IMR-90 (cell line): ENCODE data around the gene RASL10A. TPM values are rescaled to one million over a fixed set of nuclear protein-coding genes. Genes with fewer than 3 reads are reported as not detected.

Experiments
- ATAC-seq: fragments of 200-7000 bp; cut with Tn5 transposase; 2 replicates; pipeline ENCODE4 v1.9.1; 2020; ENCODE audit warnings: low read depth, mild to moderate bottlenecking, moderate library complexity
- BruUV-seq: library from RNA; stranded (reverse); fragments of 400-500 nt; replicated peaks from 2 replicates; lab custom pipeline; 2021; lab: Mats Ljungman, UMichigan
- CTCF ChIA-PET: fragments of 300-600 bp; formaldehyde crosslinking; extraction: SDS; loops from one replicate; lab custom pipeline; 2021; ENCODE audit warnings: antibody characterized with exemption; lab: Yijun Ruan, JAX
- POLR2A ChIA-PET: fragments of 300-600 bp; sonication (Branson Sonifier 250); formaldehyde crosslinking; loops from one replicate; lab custom pipeline; 2022; ENCODE audit warnings: antibody characterized with exemption; ENCODE audit not compliant: unreplicated experiment; lab: Charles Lee
- DNase-seq: peaks from one replicate; pipeline ENCODE4 v3.0.0; 2013
- H2AFZ ChIP-seq: replicated peaks from 2 replicates; pipeline ENCODE3; 2013; ENCODE audit warnings: low read length, mild to moderate bottlenecking; ENCODE audit not compliant: poor library complexity
- H2AK5ac ChIP-seq: 2 replicates; pipeline ENCODE4 v1.6.1; 2013; ENCODE audit warnings: low read depth, low read length, inconsistent platforms
- H2AK9ac ChIP-seq: replicated peaks from 2 replicates; pipeline ENCODE3; 2013; ENCODE audit warnings: mild to moderate bottlenecking, low read depth, low read length, moderate library complexity; ENCODE audit not compliant: poor library complexity
- H2BK120ac ChIP-seq: 2 replicates; pipeline ENCODE4 v1.6.1; 2013; ENCODE audit warnings: low read depth, low read length, inconsistent platforms
- H2BK15ac ChIP-seq: 3 replicates; pipeline ENCODE4 v1.6.1; 2013; ENCODE audit warnings: low read depth, low read length, inconsistent platforms
- H2BK20ac ChIP-seq: 2 replicates; pipeline ENCODE4 v1.6.1; 2013; ENCODE audit warnings: low read depth, mild to moderate bottlenecking, inconsistent platforms, low read length, moderate library complexity
- H2BK5ac ChIP-seq: 2 replicates; pipeline ENCODE4 v1.6.1; 2013; ENCODE audit warnings: mild to moderate bottlenecking, low read depth, low read length, inconsistent platforms; ENCODE audit not compliant: poor library complexity, severe bottlenecking
- H3K14ac ChIP-seq: replicated peaks from 2 replicates; pipeline ENCODE4 v1.6.1; 2013; ENCODE audit warnings: low read depth, low read length, inconsistent platforms
- H3K18ac ChIP-seq: 2 replicates; pipeline ENCODE4 v1.6.1; 2013; ENCODE audit warnings: low read depth, low read length, control low read depth
- H3K23ac ChIP-seq: 2 replicates; pipeline ENCODE4 v1.6.1; 2013; ENCODE audit warnings: low read depth, low read length, inconsistent platforms
- H3K27ac ChIP-seq: 2 replicates; pipeline ENCODE4 v1.5.1; 2013; ENCODE audit warnings: mild to moderate bottlenecking, control low read depth, low read length; ENCODE audit not compliant: insufficient read depth
- H3K27me3 ChIP-seq: 2 replicates; pipeline ENCODE4 v1.6.1; 2013; ENCODE audit warnings: low read length; ENCODE audit not compliant: control insufficient read depth, insufficient read depth
- H3K36me3 ChIP-seq: 2 replicates; pipeline ENCODE4 v1.6.1; 2013; ENCODE audit warnings: low read length, mixed read lengths; ENCODE audit not compliant: control insufficient read depth, insufficient read depth
- H3K4ac ChIP-seq: 2 replicates; pipeline ENCODE4 v1.6.1; 2013; ENCODE audit warnings: low read depth, low read length, inconsistent platforms
- H3K4me1 ChIP-seq: 2 replicates; pipeline ENCODE4 v1.6.1; 2013; ENCODE audit warnings: low read length, mixed read lengths; ENCODE audit not compliant: control insufficient read depth, insufficient read depth
- H3K4me2 ChIP-seq: 2 replicates; pipeline ENCODE4 v1.6.1; 2013; ENCODE audit warnings: low read depth, mild to moderate bottlenecking, control low read depth, low read length, moderate library complexity
- H3K4me3 ChIP-seq: 2 replicates; pipeline ENCODE4 v1.5.1; 2013; ENCODE audit warnings: low read depth, mild to moderate bottlenecking, control low read depth, low read length, moderate library complexity; ENCODE audit not compliant: insufficient read depth
- H3K56ac ChIP-seq: 2 replicates; pipeline ENCODE4 v1.6.1; 2013; ENCODE audit warnings: low read length, inconsistent platforms; ENCODE audit not compliant: insufficient read depth; ENCODE audit errors: extremely low read depth
- H3K79me1 ChIP-seq, 2 experiments: 2 replicates each; pipeline ENCODE4 v1.6.1; 2013; ENCODE audit warnings: low read length in 2 of 2, inconsistent platforms in 1 of 2, low read depth in 1 of 2
- H3K9ac ChIP-seq: 2 replicates; pipeline ENCODE4 v1.6.1; 2013; ENCODE audit warnings: low read depth, low read length, control low read depth
- H3K9me1 ChIP-seq: 2 replicates; pipeline ENCODE4 v1.6.1; 2013; ENCODE audit warnings: low read length, inconsistent platforms; ENCODE audit not compliant: insufficient read depth
- H3K9me3 ChIP-seq: 2 replicates; pipeline ENCODE4 v1.6.1; 2013; ENCODE audit warnings: low read length; ENCODE audit not compliant: control insufficient read depth, insufficient read depth
- H4K20me1 ChIP-seq: 2 replicates; pipeline ENCODE4 v1.6.1; 2013; ENCODE audit warnings: low read length, inconsistent platforms; ENCODE audit not compliant: insufficient read depth
- H4K5ac ChIP-seq: 2 replicates; pipeline ENCODE4 v1.6.1; 2013; ENCODE audit warnings: mild to moderate bottlenecking, low read depth, low read length, control low read depth
- H4K8ac ChIP-seq, 2 experiments: 2 replicates each; pipeline ENCODE4 v1.6.1; 2013; ENCODE audit warnings: low read depth in 2 of 2, low read length in 2 of 2, control low read depth in 1 of 2, inconsistent platforms in 1 of 2
- H4K91ac ChIP-seq: 2 replicates; pipeline ENCODE4 v1.6.1; 2013; ENCODE audit warnings: low read depth, low read length, inconsistent platforms; ENCODE audit not compliant: insufficient read depth
- BHLHE40 ChIP-seq: fragments of 150-350 bp; IDR thresholded peaks from 2 replicates; pipeline ENCODE4 v1.6.1; 2016; ENCODE audit warnings: mild to moderate bottlenecking, low read depth, low read length
- CEBPB ChIP-seq: IDR thresholded peaks from 2 replicates; pipeline ENCODE4 v1.6.1; 2012; ENCODE audit warnings: low read depth, low read length, improper control_type of control experiment
- CHD1 ChIP-seq: IDR thresholded peaks from 2 replicates; pipeline ENCODE4 v1.6.1; 2012; ENCODE audit warnings: low read depth, low read length, improper control_type of control experiment
- CTCF ChIP-seq: conservative IDR thresholded peaks from 2 replicates; pipeline ENCODE4 v1.5.1; 2012; ENCODE audit warnings: mild to moderate bottlenecking, low read depth, low read length, improper control_type of control experiment
- ELK1 ChIP-seq: fragments of 150-350 bp; IDR thresholded peaks from 2 replicates; pipeline ENCODE4 v1.6.1; 2016; ENCODE audit warnings: low read depth, mild to moderate bottlenecking, low read length, moderate library complexity, borderline replicate concordance
- FOS ChIP-seq: fragments of 150-350 bp; IDR thresholded peaks from 2 replicates; pipeline ENCODE4 v1.6.1; 2016; ENCODE audit warnings: low read depth, low read length
- MAFK ChIP-seq: IDR thresholded peaks from 2 replicates; pipeline ENCODE4 v1.6.1; 2012; ENCODE audit warnings: low read depth, low read length, improper control_type of control experiment
- MAZ ChIP-seq: IDR thresholded peaks from 2 replicates; pipeline ENCODE4 v1.6.1; 2012; ENCODE audit warnings: low read depth, mild to moderate bottlenecking, low read length, improper control_type of control experiment, moderate library complexity, borderline replicate concordance
- MXI1 ChIP-seq: IDR thresholded peaks from 2 replicates; pipeline ENCODE4 v1.6.1; 2012; ENCODE audit warnings: low read depth, mild to moderate bottlenecking, low read length, moderate library complexity, borderline replicate concordance
- NFE2L2 ChIP-seq: fragments of 150-350 bp; IDR thresholded peaks from 2 replicates; pipeline ENCODE4 v1.6.1; 2016; ENCODE audit warnings: low read depth, mild to moderate bottlenecking, low read length
- POLR2A ChIP-seq: IDR thresholded peaks from 2 replicates; pipeline ENCODE4 v1.6.1; 2012; ENCODE audit warnings: mild to moderate bottlenecking, low read depth, low read length
- RAD21 ChIP-seq: IDR thresholded peaks from 2 replicates; pipeline ENCODE4 v1.6.1; 2012; ENCODE audit warnings: low read length, improper control_type of control experiment
- RCOR1 ChIP-seq: IDR thresholded peaks from 2 replicates; pipeline ENCODE4 v1.6.1; 2012; ENCODE audit warnings: mild to moderate bottlenecking, low read length, improper control_type of control experiment; ENCODE audit not compliant: insufficient replicate concordance
- RFX5 ChIP-seq: IDR thresholded peaks from 2 replicates; pipeline ENCODE4 v1.8.0; 2012; ENCODE audit warnings: low read depth, mild to moderate bottlenecking, low read length, moderate library complexity
- SMC3 ChIP-seq: fragments of 150-350 bp; IDR thresholded peaks from 2 replicates; pipeline ENCODE4 v1.6.1; 2016; ENCODE audit warnings: low read depth, mild to moderate bottlenecking, antibody characterized with exemption, low read length, moderate library complexity
- USF2 ChIP-seq: fragments of 150-350 bp; IDR thresholded peaks from 2 replicates; pipeline ENCODE4 v1.6.1; 2017; ENCODE audit warnings: mild to moderate bottlenecking, antibody characterized with exemption, low read length, low read depth
- WGBS, 2 experiments: methylation state at CpG; one replicate each; pipeline versions ENCODE4 v1.1.5 to v1.1.7; 2013; ENCODE audit warnings: missing lambda C conversion rate in 2 of 2; ENCODE audit not compliant: insufficient read length in 1 of 2; ENCODE audit errors: extremely low coverage in 2 of 2; 5-methylcytosine and 5-hydroxymethylcytosine counted together
- dilution Hi-C: fragments of 300-500 bp; cut with HindIII; formaldehyde crosslinking; loops from one replicate; pipeline ENCODE4 v1.14.3; 2018; ENCODE audit warnings: low sequenced_read_pairs; ENCODE audit not compliant: unreplicated experiment
- in situ Hi-C: fragments of 300-500 bp; cut with MboI; formaldehyde crosslinking; loops from 3 replicates; pipeline ENCODE4 v1.14.3; 2019; ENCODE audit warnings: low sequenced_read_pairs, inconsistent platforms, mixed read lengths
- intact Hi-C: fragments of 100-400 bp; cut with micrococcal nuclease; formaldehyde crosslinking; loops from 2 replicates; pipeline ENCODE4 v1.10.0; 2022
- polyA plus RNA-seq, 3 experiments: library from polyadenylated mRNA; depleted of rRNA; stranded (reverse); fragments of >200 nt; gene quantifications; 2 replicates each; pipeline ENCODE4 v1.2.3, GENCODE V29; 2012; ENCODE audit warnings: low replicate concordance in 1 of 3
- total RNA-seq: library from RNA; depleted of rRNA; stranded (reverse); fragments of >200 nt; gene quantifications from 2 replicates; pipeline ENCODE4 v1.2.3, GENCODE V29; 2012

The RASL10A gene
- total and polyA plus RNA-seq, 2 of the 4 experiments (the other 2 are of a cell fraction) = 0.26 TPM; not detected in 1

- Histone ChIP-seq H4K91ac (no peak overlapping the region), H3K9me1 (no peaks in the 10 kb centered on the region), H2BK15ac (no peak overlapping the region), H2AK9ac (no peak overlapping the region), H3K79me1 (no peaks in the 10 kb centered on the region), H3K9ac (no peak overlapping the region), H3K4me1 (no peaks in the 10 kb centered on the region), H3K23ac (no peak overlapping the region), H3K9me3 (no peaks in the 10 kb centered on the region), H3K18ac (no peak overlapping the region), H3K56ac (no peak overlapping the region), H2BK5ac (no peak overlapping the region), H2BK120ac (no peak overlapping the region), H2AK5ac (no peak overlapping the region), H3K4me2 (no peak overlapping the region), H4K20me1 (peaks cover 7% of the 10 kb centered on the region; the same call in 1 of the 2 replicates), H2BK20ac (no peak overlapping the region), H3K27me3 (no peaks in the 10 kb centered on the region), H3K14ac (no peak overlapping the region), H3K4me3 (no peak overlapping the region), H4K5ac (no peak overlapping the region), H3K36me3 (peaks cover 64% of the 10 kb centered on the region), H3K4ac (no peak overlapping the region), H2AFZ (no peak overlapping the region), H4K8ac (no peak overlapping the region), H3K27ac (no peak overlapping the region)
- BruUV-seq = no TSS peak
- intact Hi-C loops = no loop called here
- ChIA-PET POLR2A (interaction anchor here (0.6 kb wide), 1 partner anchor 10 kb away, joined by 3 read pairs; no protein-coding TSS in a partner anchor), CTCF (no interaction called here)
- TF ChIP-seq ELK1 = no peak
- no peak for TF ChIP-seq RAD21
- no peak for TF ChIP-seq MAFK
- TF ChIP-seq NFE2L2 = no peak
- TF ChIP-seq USF2 = no peak
- no peak for TF ChIP-seq SMC3
- no peak for TF ChIP-seq CHD1
- TF ChIP-seq MXI1 = no peak
- no peak for TF ChIP-seq MAZ
- TF ChIP-seq CTCF = no peak
- no peak for TF ChIP-seq BHLHE40
- TF ChIP-seq FOS = no peak
- TF ChIP-seq RCOR1 = no peak
- TF ChIP-seq CEBPB = no peak
- TF ChIP-seq POLR2A = no peak
- no peak for TF ChIP-seq RFX5
- DNase-seq = no peak
- dilution Hi-C loops = no loop called here
- in situ Hi-C loops = no loop called here
- WGBS, 2 experiments = 83% methylated on average over 1 of the region's 18 CpGs; no CpG with 5 or more reads in 1 of the 2 experiments
- ATAC-seq = no peak
Observed at GRCh38 chr22:29348956-29349355, 33.5 kb upstream of the RASL10A start.
